DND-41 (cell line): ENCODE data around the gene CPZ.

Source experiments
- ATAC-seq: fragments of 200-7000 bp; cut with Tn5 transposase; 3 replicates; pipeline ENCODE4 v1.9.1; 2021; ENCODE audit warnings: low read depth; ENCODE audit not compliant: insufficient read depth
- DNase-seq: peaks from one replicate; pipeline ENCODE4 v3.0.0-alpha.2; 2020
- H2AFZ ChIP-seq: 2 replicates; pipeline ENCODE4 v1.6.0; 2012; ENCODE audit warnings: low read depth, low read length
- H3K27ac ChIP-seq: 2 replicates; pipeline ENCODE4 v1.5.1; 2012; ENCODE audit warnings: low read length, inconsistent platforms
- H3K27me3 ChIP-seq: fragments of 200-600 bp; sonication (generic); 2 replicates; pipeline ENCODE4 v1.6.0; 2012; ENCODE audit warnings: low read length, mild to moderate bottlenecking, inconsistent platforms; ENCODE audit not compliant: insufficient read depth, poor library complexity
- H3K36me3 ChIP-seq: 2 replicates; pipeline ENCODE4 v1.5.1; 2012; ENCODE audit warnings: low read length, inconsistent platforms; ENCODE audit not compliant: insufficient read depth
- H3K4me1 ChIP-seq: 2 replicates; pipeline ENCODE4 v1.5.1; 2012; ENCODE audit warnings: mild to moderate bottlenecking, low read length; ENCODE audit not compliant: insufficient read depth
- H3K4me2 ChIP-seq: 2 replicates; pipeline ENCODE4 v1.6.0; 2012; ENCODE audit warnings: mild to moderate bottlenecking, moderate library complexity, low read length, inconsistent platforms; ENCODE audit not compliant: insufficient read depth
- H3K4me3 ChIP-seq, 2 experiments: fragments of 200-600 bp in 1 of 2; shearing (Covaris generic) in 1 of 2; 2 replicates each; pipeline ENCODE4 v1.5.1; 2012 to 2016; ENCODE audit warnings: inconsistent platforms in 2 of 2, low read length in 2 of 2, mild to moderate bottlenecking in 2 of 2, low read depth in 1 of 2, moderate library complexity in 1 of 2
- H3K79me2 ChIP-seq: 2 replicates; pipeline ENCODE4 v1.6.0; 2012; ENCODE audit warnings: low read length, inconsistent platforms; ENCODE audit not compliant: insufficient read depth
- H3K9ac ChIP-seq: 2 replicates; pipeline ENCODE4 v1.6.0; 2012; ENCODE audit warnings: low read depth, mild to moderate bottlenecking, inconsistent platforms, low read length, moderate library complexity
- H3K9me3 ChIP-seq: 2 replicates; pipeline ENCODE4 v1.5.1; 2012; ENCODE audit warnings: low read length, moderate library complexity, mild to moderate bottlenecking, inconsistent platforms; ENCODE audit not compliant: insufficient read depth, severe bottlenecking
- H4K20me1 ChIP-seq: 2 replicates; pipeline ENCODE4 v1.6.0; 2012; ENCODE audit warnings: low read length; ENCODE audit not compliant: insufficient read depth
- CTCF ChIP-seq: IDR thresholded peaks from 2 replicates; pipeline ENCODE4 v1.5.1; 2012; ENCODE audit warnings: borderline replicate concordance, low read length, moderate library complexity, mild to moderate bottlenecking; ENCODE audit not compliant: poor library complexity, severe bottlenecking; ENCODE audit errors: extremely low read depth
- EZH2 ChIP-seq: IDR thresholded peaks from 3 replicates; pipeline ENCODE4 v1.6.1; 2012; ENCODE audit warnings: borderline replicate concordance, low read depth, mild to moderate bottlenecking, moderate library complexity, low read length, inconsistent platforms; ENCODE audit not compliant: severe bottlenecking

CPZ gene

GRCh38 chr4:8587469-8588195 lies 4.9 kb upstream of the CPZ start:
- Histone ChIP-seq H3K36me3 (no peaks in the 10 kb centered on the region), H4K20me1 (0 out of 2 replicates have a peak, but pooled peaks cover 8% of the 10 kb centered on the region), H3K4me1 (no peaks in the 10 kb centered on the region), H3K9me3 (no peaks in the 10 kb centered on the region), H3K79me2 (no peaks in the 10 kb centered on the region), H2AFZ (no peak overlapping the region), H3K27me3 (no peaks in the 10 kb centered on the region), H3K4me3 (no peak overlapping the region), H3K9ac (no peak overlapping the region), H3K4me2 (no peak overlapping the region), H3K27ac (no peak overlapping the region)
- no peak for ATAC-seq
- DNase-seq = no peak
- TF ChIP-seq EZH2 (no peak), CTCF (no peak)

- no peaks in the 10 kb centered on the region for H3K79me2 ChIP-seq
- no peak for DNase-seq
- H3K36me3 ChIP-seq = no peaks in the 10 kb centered on the region
- H3K4me1 ChIP-seq = no peaks in the 10 kb centered on the region
- TF ChIP-seq CTCF = no peak
- no peak for TF ChIP-seq EZH2
- ATAC-seq = no peak
- no peak overlapping the region for H3K4me3 ChIP-seq
- 0 out of 2 replicates have a peak, but pooled peaks cover 8% of the 10 kb centered on the region for H4K20me1 ChIP-seq
- no peaks in the 10 kb centered on the region for H3K9me3 ChIP-seq
- no peaks in the 10 kb centered on the region for H3K27me3 ChIP-seq
- no peak overlapping the region for H3K9ac ChIP-seq
- H2AFZ ChIP-seq = no peak overlapping the region
- no peak overlapping the region for H3K4me2 ChIP-seq
- no peak overlapping the region for H3K27ac ChIP-seq
These were observed 4.4 kb upstream of the CPZ start for GRCh38 chr4:8588196-8588470.

- no peaks in the 10 kb centered on the region for H3K4me1 ChIP-seq
- no peak for DNase-seq
- no peak overlapping the region for H3K9ac ChIP-seq
- H3K36me3 ChIP-seq = no peaks in the 10 kb centered on the region
- no peaks in the 10 kb centered on the region for H3K9me3 ChIP-seq
- no peak overlapping the region for H3K27ac ChIP-seq
- no peak overlapping the region for H3K4me2 ChIP-seq
- peaks cover 10% of the 10 kb centered on the region; the same call in 1 of the 2 replicates for H4K20me1 ChIP-seq
- TF ChIP-seq CTCF (no peak), EZH2 (no peak)
- no peaks in the 10 kb centered on the region for H3K79me2 ChIP-seq
- ATAC-seq = no peak
- H3K4me3 ChIP-seq = no peak overlapping the region
- no peak overlapping the region for H2AFZ ChIP-seq
- H3K27me3 ChIP-seq = no peaks in the 10 kb centered on the region
These were observed 3.2 kb upstream of the CPZ start for GRCh38 chr4:8589336-8589735.
